Esophagus (tissue), 2 donors: Measurements from ENCODE around the gene VN1R5. TPM values are rescaled to one million over a fixed set of nuclear protein-coding genes. Genes with fewer than 3 reads are reported as not detected.
"Not testable (repeated sequence)": the region's sequence is repeated elsewhere in the genome, so short reads cannot be mapped to it uniquely, and the experiment has no call there.

ENCODE experiments used
- H3K27ac ChIP-seq, 2 donors: one replicate each; pipeline ENCODE4 v1.5.1; 2013; ENCODE audit warnings: low read depth in 2 of 2, mild to moderate bottlenecking in 2 of 2, inconsistent platforms in 1 of 2, low read length in 1 of 2, moderate library complexity in 1 of 2
- H3K27me3 ChIP-seq, 2 donors: one replicate each; pipeline ENCODE4 v1.6.1; 2013; ENCODE audit warnings: low read length in 2 of 2, control low read depth in 1 of 2, mild to moderate bottlenecking in 1 of 2; ENCODE audit not compliant: insufficient read depth in 2 of 2, control insufficient read depth in 1 of 2
- H3K36me3 ChIP-seq, 2 donors: one replicate each; pipeline ENCODE4 v1.6.1; 2013; ENCODE audit warnings: low read length in 1 of 2; ENCODE audit not compliant: control insufficient read depth in 2 of 2, insufficient read depth in 2 of 2
- H3K4me1 ChIP-seq, 2 donors: one replicate each; pipeline ENCODE4 v1.6.1; 2013; ENCODE audit warnings: low read length in 1 of 2; ENCODE audit not compliant: control insufficient read depth in 2 of 2, insufficient read depth in 2 of 2
- H3K4me3 ChIP-seq, 2 donors: one replicate each; pipeline ENCODE4 v1.5.1; 2013; ENCODE audit warnings: low read length in 2 of 2, mild to moderate bottlenecking in 2 of 2, low read depth in 1 of 2, moderate library complexity in 1 of 2
- H3K9me3 ChIP-seq, 2 donors: one replicate each; pipeline ENCODE4 v1.6.1; 2013; ENCODE audit warnings: mild to moderate bottlenecking in 2 of 2, low read depth in 1 of 2, low read length in 1 of 2, moderate library complexity in 1 of 2; ENCODE audit not compliant: control insufficient read depth in 2 of 2, insufficient read depth in 1 of 2
- WGBS, 2 donors: extraction: QIAGEN DNeasy Blood & Tissue Kit; methylation state at CpG; one replicate each; pipeline ENCODE4 v1.1.7; 2013; 5-methylcytosine and 5-hydroxymethylcytosine counted together
- polyA plus RNA-seq, 2 donors: library from polyadenylated mRNA; stranded (reverse); fragments of 200-250 nt; gene quantifications; one replicate each; pipeline ENCODE4 v1.2.3, GENCODE V29; 2013
- donor health status: healthy with polysubstance abuse.
- donor health status: Bipolar disorder and iron deficiency.

VN1R5 gene
- polyA plus RNA-seq, 2 donors: not detected

DNA sequence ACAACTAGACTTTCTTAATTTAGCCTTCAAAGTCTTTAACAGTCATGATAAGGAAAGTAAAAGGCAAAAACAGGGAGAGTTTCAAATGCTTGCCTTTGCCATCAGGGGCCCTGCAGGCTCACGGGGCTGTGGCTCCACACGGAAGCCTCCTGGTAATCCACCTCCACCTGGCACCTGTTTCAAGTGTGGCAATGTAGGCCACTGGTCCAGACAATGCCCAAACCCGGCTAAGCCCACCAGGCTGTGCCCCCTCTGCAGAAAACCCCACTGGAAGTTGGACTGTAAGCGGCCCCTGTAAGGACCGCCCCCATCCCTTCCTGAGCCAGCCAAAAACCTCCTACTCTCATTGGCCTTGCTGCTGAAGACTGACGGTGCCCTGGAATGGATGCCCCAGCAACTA, 32.5 kb downstream of the VN1R5 start:
- no peak overlapping the region for H3K4me3 ChIP-seq
- no peaks in the 10 kb centered on the region for H3K27me3 ChIP-seq
- H3K9me3 ChIP-seq: peaks cover 4 to 12% of the 10 kb centered on the region in 2 donors
- no peaks in the 10 kb centered on the region for H3K4me1 ChIP-seq
- H3K27ac ChIP-seq: no peak overlapping the region
- 94 to 95% methylated on average over 6 of the region's 6 CpGs for WGBS, 2 donors
- no peaks in the 10 kb centered on the region for H3K36me3 ChIP-seq

DNA sequence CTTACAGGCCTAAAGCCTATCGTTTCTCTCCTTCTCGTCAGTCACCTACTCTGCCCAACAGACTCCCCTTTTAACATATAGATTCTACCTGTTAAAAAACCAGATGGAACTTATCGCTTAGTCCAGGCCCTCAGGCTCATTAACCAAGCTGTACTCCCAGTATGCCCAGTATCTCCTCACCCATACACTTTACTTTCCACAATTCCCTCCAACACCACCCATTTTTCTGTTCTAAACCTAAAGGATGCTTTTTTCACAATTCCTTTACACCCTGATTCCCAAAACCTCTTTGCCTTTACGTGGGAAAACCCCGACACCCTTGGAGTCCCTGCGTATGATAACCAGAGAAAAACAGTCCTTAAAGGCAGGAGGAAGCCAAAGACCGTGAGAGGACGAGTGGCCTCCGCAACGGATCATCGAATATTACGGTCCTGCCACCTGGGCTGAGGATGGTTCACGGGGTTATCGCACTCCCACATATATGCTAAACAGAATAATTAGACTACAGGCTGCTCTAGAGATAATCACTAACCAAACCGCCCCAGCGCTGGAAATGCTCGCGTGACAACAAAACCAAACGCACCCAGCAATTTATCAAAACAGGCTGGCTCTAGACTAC, 33.5 kb downstream of the VN1R5 start:
- not testable (repeated sequence) for H3K27me3 ChIP-seq, H3K4me3 ChIP-seq, H3K4me1 ChIP-seq, H3K36me3 ChIP-seq, H3K27ac ChIP-seq
- peaks cover 4 to 12% of the 10 kb centered on the region in 2 donors for H3K9me3 ChIP-seq
- 93 to 96% methylated on average over 19 of the region's 19 CpGs for WGBS, 2 donors

DNA sequence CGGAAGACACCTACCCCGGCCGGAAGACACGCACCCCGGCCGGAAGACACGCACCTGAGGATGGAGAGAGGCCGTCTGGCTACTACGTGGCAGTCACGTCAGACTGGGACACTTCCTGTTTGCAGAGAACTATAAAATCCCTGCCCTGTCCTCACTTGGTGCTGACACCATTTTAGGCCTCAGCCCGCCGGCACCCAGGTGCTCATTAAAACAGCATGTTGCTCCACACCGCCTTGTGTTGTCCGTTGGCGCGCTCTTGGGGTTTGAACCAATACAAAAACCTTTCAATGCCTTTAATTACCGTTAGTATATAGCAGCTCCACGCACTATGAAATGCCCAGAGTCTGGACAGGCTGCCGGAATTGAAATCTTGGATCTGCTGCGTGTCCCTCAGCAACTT, 34.7 kb downstream of the VN1R5 start:
- Histone ChIP-seq H3K27ac (no peak overlapping the region), H3K27me3 (no peaks in the 10 kb centered on the region), H3K36me3 (no peaks in the 10 kb centered on the region), H3K9me3 (peaks cover 4 to 12% of the 10 kb centered on the region in 2 donors), H3K4me3 (no peak overlapping the region), H3K4me1 (no peaks in the 10 kb centered on the region)
- WGBS, 2 donors: 91 to 94% methylated on average over 20 of the region's 20 CpGs

DNA sequence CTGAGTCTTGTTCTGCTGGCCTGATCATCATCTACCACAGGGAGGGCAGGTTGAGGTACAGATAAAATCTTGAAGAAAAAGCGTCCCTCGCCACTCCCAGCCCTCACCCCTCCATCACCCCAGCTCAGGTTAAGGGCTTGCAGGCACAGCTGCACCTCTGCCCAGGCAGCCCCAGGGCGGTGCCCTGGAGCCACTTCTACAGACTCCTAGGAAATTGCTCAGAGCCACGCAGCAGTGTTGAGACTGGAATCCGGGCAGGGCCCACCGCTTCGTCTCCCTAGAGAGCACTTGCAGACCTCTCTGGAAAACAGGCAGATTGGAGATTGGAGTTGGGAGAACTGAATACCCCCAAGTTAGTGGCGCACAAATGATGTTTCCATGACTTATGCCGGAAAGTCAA, 35.3 kb downstream of the VN1R5 start:
- Histone ChIP-seq H3K36me3 (no peaks in the 10 kb centered on the region), H3K4me3 (no peak overlapping the region), H3K9me3 (peaks cover 0 to 11% of the 10 kb centered on the region in 2 donors), H3K4me1 (no peaks in the 10 kb centered on the region), H3K27ac (no peak overlapping the region), H3K27me3 (no peaks in the 10 kb centered on the region)
- 88 to 93% methylated on average over 9 of the region's 9 CpGs for WGBS, 2 donors

DNA sequence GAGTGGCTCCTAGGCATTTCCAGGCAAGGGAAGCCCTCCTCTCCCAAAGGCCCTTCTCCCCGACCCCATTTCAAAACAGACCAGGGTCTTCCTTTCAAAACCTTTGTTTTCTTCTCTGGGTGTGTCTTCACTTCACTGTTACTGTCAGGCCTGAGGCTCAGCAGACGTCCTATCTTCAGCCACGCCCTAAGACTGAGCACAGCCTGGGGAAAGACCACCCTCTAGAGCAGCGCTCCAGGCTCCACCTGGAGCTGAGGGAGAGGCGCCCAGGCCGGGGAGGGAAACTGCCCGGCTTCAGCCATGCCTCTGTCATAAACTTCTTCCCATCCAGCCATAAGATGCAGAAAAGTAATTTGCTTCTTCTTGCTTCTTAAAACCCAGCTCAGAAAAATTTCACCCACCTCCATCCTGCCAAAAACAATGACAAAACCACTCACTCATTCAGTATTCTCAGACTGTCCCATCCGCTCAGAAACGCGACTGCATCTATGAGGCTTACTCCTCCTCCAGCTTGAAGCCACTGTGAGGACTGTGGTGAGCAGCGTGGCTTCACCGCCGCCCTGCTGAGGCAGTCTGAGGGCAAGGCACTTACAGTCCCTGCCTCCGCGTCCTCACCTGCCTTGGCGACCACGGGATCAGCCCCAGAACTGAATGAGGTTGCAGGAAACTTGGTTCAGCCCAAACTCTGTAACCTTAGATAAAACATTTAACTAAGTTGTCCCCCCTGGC, 36.1 kb downstream of the VN1R5 start:
- 64 to 66% methylated on average over 17 of the region's 17 CpGs for WGBS, 2 donors
- H3K9me3 ChIP-seq: peaks cover 0 to 6% of the 10 kb centered on the region in 2 donors
- H3K4me1 ChIP-seq: no peaks in the 10 kb centered on the region
- H3K36me3 ChIP-seq: no peaks in the 10 kb centered on the region
- H3K27me3 ChIP-seq: no peaks in the 10 kb centered on the region
- H3K4me3 ChIP-seq: no peak overlapping the region
- H3K27ac ChIP-seq: no peak overlapping the region

DNA sequence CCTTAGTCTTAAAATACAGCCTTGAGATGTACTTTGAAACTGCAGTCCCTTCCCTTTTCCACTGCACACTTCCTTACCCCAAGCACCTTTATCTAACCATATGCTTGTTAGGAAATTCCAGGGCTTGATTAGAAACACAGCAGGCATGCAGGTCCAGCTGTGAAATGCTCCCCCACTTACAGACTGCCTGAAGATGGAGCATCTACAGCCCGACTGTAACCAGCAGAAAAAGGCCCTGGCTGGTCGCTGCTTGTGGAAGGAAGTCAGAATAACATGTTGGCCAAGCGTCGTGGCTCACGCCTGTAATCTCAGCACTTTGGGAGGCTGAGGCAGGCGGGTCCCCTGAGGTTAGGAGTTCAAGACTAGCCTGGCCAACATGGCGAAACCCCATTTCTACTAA, 37.2 kb downstream of the VN1R5 start:
- 72 to 80% methylated on average over 7 of the region's 7 CpGs for WGBS, 2 donors
- no peaks in the 10 kb centered on the region for H3K4me1 ChIP-seq

DNA sequence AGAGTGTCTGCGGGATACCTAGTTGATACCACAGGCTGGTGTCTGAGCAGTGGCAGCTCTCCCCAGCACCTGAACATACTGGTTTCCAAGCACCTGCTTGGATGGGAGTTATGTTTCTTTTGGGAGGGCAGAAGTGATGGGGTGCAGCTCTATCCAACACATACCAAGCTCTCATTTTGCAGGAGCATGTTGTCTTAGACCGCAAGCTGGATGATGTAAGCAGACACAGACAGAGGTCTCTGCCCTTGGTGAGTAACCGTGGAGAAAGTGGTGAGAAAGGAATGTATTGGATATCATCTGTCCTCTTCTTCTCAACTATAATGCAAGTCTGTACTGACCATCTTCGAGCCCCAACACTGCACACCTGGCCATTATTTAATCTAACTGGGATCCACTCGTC, 38.4 kb downstream of the VN1R5 start:
- Histone ChIP-seq H3K4me1 (no peaks in the 10 kb centered on the region), H3K4me3 (no peak overlapping the region), H3K9me3 (no peaks in the 10 kb centered on the region), H3K27ac (no peak overlapping the region), H3K27me3 (no peaks in the 10 kb centered on the region), H3K36me3 (peaks cover 0 to 2% of the 10 kb centered on the region in 2 donors)
- 78 to 82% methylated on average over 5 of the region's 5 CpGs for WGBS, 2 donors

More for the DNA sequence above, 37.2 kb downstream of the VN1R5 start:
- no peaks in the 10 kb centered on the region for H3K9me3 ChIP-seq
- no peak overlapping the region for H3K27ac ChIP-seq
- no peak overlapping the region for H3K4me3 ChIP-seq
- no peaks in the 10 kb centered on the region for H3K36me3 ChIP-seq
- H3K27me3 ChIP-seq: no peaks in the 10 kb centered on the region

DNA sequence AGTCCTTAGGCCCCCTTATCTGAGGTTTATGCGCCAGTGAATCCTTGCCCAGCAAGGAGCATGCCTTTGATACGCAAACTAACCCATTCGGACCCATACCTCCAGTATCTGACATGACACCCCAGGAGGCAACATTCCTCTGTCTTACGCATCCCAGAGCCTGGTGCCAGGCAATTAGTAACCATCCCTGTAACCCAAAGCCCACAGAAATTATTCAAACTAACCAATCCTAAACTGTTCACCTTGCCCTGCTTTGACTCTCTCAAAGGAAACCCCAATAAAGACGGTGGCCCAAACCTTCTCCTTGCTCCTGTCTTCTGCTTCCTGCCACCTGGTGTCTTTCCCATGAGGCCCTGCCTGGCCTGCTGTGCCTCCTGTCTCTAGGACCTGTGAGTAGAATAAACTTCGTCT, 39.4 kb downstream of the VN1R5 start:
- H3K27me3 ChIP-seq: no peaks in the 10 kb centered on the region
- 49 to 54% methylated on average over 6 of the region's 6 CpGs for WGBS, 2 donors

DNA sequence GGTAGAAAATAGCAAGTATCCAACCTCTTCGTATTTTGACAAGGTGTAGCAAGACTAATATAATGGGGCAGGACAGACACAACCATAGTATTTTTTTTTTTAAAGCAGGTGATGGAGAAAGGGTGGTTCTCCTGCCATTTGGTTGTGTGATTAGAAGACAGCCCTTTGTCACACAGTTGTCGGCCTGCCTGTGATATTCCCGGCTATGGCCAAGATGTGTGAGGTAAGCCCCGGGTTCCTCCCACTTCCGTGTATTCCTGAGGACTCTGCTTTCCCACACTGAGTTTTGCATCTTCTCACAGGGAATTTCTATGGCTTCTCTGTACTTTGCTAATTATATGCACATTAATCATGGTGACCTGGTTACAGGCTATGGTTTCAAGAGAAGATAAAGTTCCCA, 39.9 kb downstream of the VN1R5 start:
- WGBS, 2 donors: 59 to 62% methylated on average over 5 of the region's 5 CpGs
- H3K36me3 ChIP-seq: peaks cover 6 to 8% of the 10 kb centered on the region in 2 donors
- no peak overlapping the region for H3K4me3 ChIP-seq
- H3K27ac ChIP-seq: no peak overlapping the region
- no peaks in the 10 kb centered on the region for H3K9me3 ChIP-seq
- H3K4me1 ChIP-seq: no peaks in the 10 kb centered on the region
- H3K27me3 ChIP-seq: no peaks in the 10 kb centered on the region

More for the DNA sequence above, 39.4 kb downstream of the VN1R5 start:
- H3K27ac ChIP-seq: no peak overlapping the region
- peaks cover 2 to 3% of the 10 kb centered on the region in 2 donors for H3K36me3 ChIP-seq
- no peaks in the 10 kb centered on the region for H3K9me3 ChIP-seq
- no peak overlapping the region for H3K4me3 ChIP-seq
- no peaks in the 10 kb centered on the region for H3K4me1 ChIP-seq
